ENCODE results near the gene PRLH. TPM values are rescaled to one million over a fixed set of nuclear protein-coding genes. Genes with fewer than 3 reads are reported as not detected.

Gene PRLH
- polyA plus RNA-seq, 6 donors from 2014 or later = not detected

- peaks cover 6 to 19% (median 15%) of the 10 kb centered on the region in 3 donors for H3K27me3 Mint-ChIP-seq
- H3K4me1 Mint-ChIP-seq = peaks cover 18 to 21% (median 21%) of the 10 kb centered on the region in 3 donors
- H3K27ac Mint-ChIP-seq = peak overlapping the region in 1 of 6 donors; percentile 33
- H3K9me3 Mint-ChIP-seq = no peaks in the 10 kb centered on the region
- DNase-seq = no peak
- no peak overlapping the region for H3K4me3 Mint-ChIP-seq
- no peaks in the 10 kb centered on the region for H3K36me3 Mint-ChIP-seq
- ATAC-seq (ENCODE audit: low read depth in 2 of 2) = no peak
These were observed 46.4 kb downstream of the PRLH start for GRCh38 chr2:237612527-237613357.

GRCh38 chr2:237613679-237614078, 47.3 kb downstream of the PRLH start:
- H3K4me1 Mint-ChIP-seq = peaks cover 18 to 26% (median 21%) of the 10 kb centered on the region in 3 donors
- peak overlapping the region in 1 of 6 donors; percentile 71 for H3K27ac Mint-ChIP-seq
- no peak overlapping the region for H3K4me3 Mint-ChIP-seq
- H3K27me3 Mint-ChIP-seq = peaks cover 6 to 15% (median 7%) of the 10 kb centered on the region in 3 donors
- H3K36me3 Mint-ChIP-seq = no peaks in the 10 kb centered on the region
- no peaks in the 10 kb centered on the region for H3K9me3 Mint-ChIP-seq
- DNase-seq (no peak), ATAC-seq (ENCODE audit: low read depth in 2 of 2) (no peak)

GRCh38 chr2:237614151-237614720, 47.9 kb downstream of the PRLH start:
- no peak overlapping the region for H3K4me3 Mint-ChIP-seq
- peaks cover 6 to 14% (median 6%) of the 10 kb centered on the region in 3 donors for H3K27me3 Mint-ChIP-seq
- H3K36me3 Mint-ChIP-seq = no peaks in the 10 kb centered on the region
- ATAC-seq (ENCODE audit: low read depth in 2 of 2) (peak; percentile 36 to 49), DNase-seq (no peak)
- H3K27ac Mint-ChIP-seq = peak overlapping the region in 1 of 6 donors; percentile 71
- H3K9me3 Mint-ChIP-seq = no peaks in the 10 kb centered on the region
- peaks cover 18 to 26% (median 21%) of the 10 kb centered on the region in 3 donors for H3K4me1 Mint-ChIP-seq

- H3K27ac Mint-ChIP-seq = peak overlapping the region in 2 of 6 donors; percentile 25 to 41
- H3K27me3 Mint-ChIP-seq = peaks cover 0 to 6% (median 6%) of the 10 kb centered on the region in 3 donors
- no peaks in the 10 kb centered on the region for H3K9me3 Mint-ChIP-seq
- ATAC-seq (ENCODE audit: low read depth in 2 of 2) = no peak
- no peak overlapping the region for H3K4me3 Mint-ChIP-seq
- H3K36me3 Mint-ChIP-seq = no peaks in the 10 kb centered on the region
- peaks cover 13 to 26% (median 21%) of the 10 kb centered on the region in 3 donors for H3K4me1 Mint-ChIP-seq
- no peak for DNase-seq
These were observed 49.4 kb downstream of the PRLH start for GRCh38 chr2:237615631-237616249.

- H3K27me3 Mint-ChIP-seq = peaks cover 0 to 7% (median 6%) of the 10 kb centered on the region in 3 donors
- peak overlapping the region in 1 of 8 donors; percentile 84 for H3K4me3 Mint-ChIP-seq
- no peaks in the 10 kb centered on the region for H3K9me3 Mint-ChIP-seq
- ATAC-seq (ENCODE audit: low read depth in 2 of 2) (no peak), DNase-seq (no peak)
- peaks cover 13 to 26% (median 21%) of the 10 kb centered on the region in 3 donors for H3K4me1 Mint-ChIP-seq
- H3K27ac Mint-ChIP-seq = peak overlapping the region in 3 of 6 donors; percentile 42 to 51 (median 49)
- no peaks in the 10 kb centered on the region for H3K36me3 Mint-ChIP-seq
These were observed 50.0 kb downstream of the PRLH start for GRCh38 chr2:237616373-237616733.

Other genes with a start within 250 kb of the PRLH start
- not detected for gene COL6A3, start 152.4 kb upstream of the PRLH start, polyA plus RNA-seq (ENCODE audit: low read depth in 6 of 6)
- not detected for gene MLPH, start 79.3 kb upstream of the PRLH start, polyA plus RNA-seq (ENCODE audit: low read depth in 6 of 6)
- not detected for gene RAB17, start 24.2 kb downstream of the PRLH start, polyA plus RNA-seq (ENCODE audit: low read depth in 6 of 6)
- gene LRRFIP1, start 61.0 kb downstream of the PRLH start, polyA plus RNA-seq (ENCODE audit: low read depth in 6 of 6) = 10 to 100 TPM; 45.8 to 88.7 (median 68.2) TPM
- under 1 TPM in 2 of 6 donors, not detected in 4; 0.17 to 0.24 TPM for gene RBM44, start 232.2 kb downstream of the PRLH start, polyA plus RNA-seq (ENCODE audit: low read depth in 6 of 6)